Measurements from ENCODE around the gene CACNA2D1.
"Not testable (repeated sequence)": the region's sequence is repeated elsewhere in the genome, so short reads cannot be mapped to it uniquely, and the experiment has no call there.

CACNA2D1 gene

GRCh38 chr7:82142263-82142864 lies 301.2 kb downstream of the CACNA2D1 start:
- Histone ChIP-seq H3K27me3 (no peaks in the 10 kb centered on the region), H3K27ac (no peak overlapping the region), H3K4me3 (no peak overlapping the region), H3K9ac (no peak overlapping the region), H3K4me2 (no peak overlapping the region), H3K4me1 (no peaks in the 10 kb centered on the region), H4K20me1 (no peaks in the 10 kb centered on the region), H3K36me3 (no peaks in the 10 kb centered on the region), H3K9me3 (no peaks in the 10 kb centered on the region)
- TF ChIP-seq Cebpa-rat (IDR thresholded peaks at IDR 0.05), result no peak

GRCh38 chr7:82141427-82141826 lies 302.1 kb downstream of the CACNA2D1 start:
- no peaks in the 10 kb centered on the region for H3K36me3 ChIP-seq
- no peaks in the 10 kb centered on the region for H4K20me1 ChIP-seq
- no peak for TF ChIP-seq Cebpa-rat (IDR thresholded peaks at IDR 0.05)
- H3K4me1 ChIP-seq, result no peaks in the 10 kb centered on the region
- no peak overlapping the region for H3K4me2 ChIP-seq
- no peak overlapping the region for H3K9ac ChIP-seq
- no peak overlapping the region for H3K4me3 ChIP-seq
- H3K9me3 ChIP-seq, result no peaks in the 10 kb centered on the region
- H3K27me3 ChIP-seq, result no peaks in the 10 kb centered on the region
- H3K27ac ChIP-seq, result no peak overlapping the region

- H3K27me3 ChIP-seq, H4K20me1 ChIP-seq, H3K36me3 ChIP-seq, H3K4me3 ChIP-seq, H3K4me2 ChIP-seq, H3K9ac ChIP-seq, H3K27ac ChIP-seq, H3K9me3 ChIP-seq, H3K4me1 ChIP-seq: not testable (repeated sequence)
These were observed 303.0 kb downstream of the CACNA2D1 start for GRCh38 chr7:82140608-82141007.

GRCh38 chr7:82131215-82131614 lies 312.4 kb downstream of the CACNA2D1 start:
- H4K20me1 ChIP-seq, result no peaks in the 10 kb centered on the region
- no peak for TF ChIP-seq Cebpa-rat (IDR thresholded peaks at IDR 0.05)
- no peak overlapping the region for H3K9ac ChIP-seq
- H3K4me3 ChIP-seq, result no peak overlapping the region
- H3K27me3 ChIP-seq, result no peaks in the 10 kb centered on the region
- no peaks in the 10 kb centered on the region for H3K36me3 ChIP-seq
- no peak overlapping the region for H3K27ac ChIP-seq
- no peaks in the 10 kb centered on the region for H3K9me3 ChIP-seq
- no peak overlapping the region for H3K4me2 ChIP-seq
- no peaks in the 10 kb centered on the region for H3K4me1 ChIP-seq

- TF ChIP-seq Cebpa-rat (IDR thresholded peaks at IDR 0.05), result no peak
- H3K4me3 ChIP-seq, result no peak overlapping the region
These were observed 314.5 kb downstream of the CACNA2D1 start for GRCh38 chr7:82129091-82129490.

GRCh38 chr7:82128546-82128945 lies 315.0 kb downstream of the CACNA2D1 start:
- Histone ChIP-seq H3K36me3 (no peaks in the 10 kb centered on the region), H3K27ac (no peak overlapping the region), H3K27me3 (no peaks in the 10 kb centered on the region), H3K9ac (no peak overlapping the region), H3K9me3 (peaks cover 7% of the 10 kb centered on the region), H4K20me1 (no peaks in the 10 kb centered on the region), H3K4me3 (no peak overlapping the region), H3K4me1 (no peaks in the 10 kb centered on the region), H3K4me2 (no peak overlapping the region)
- no peak for TF ChIP-seq Cebpa-rat (IDR thresholded peaks at IDR 0.05)

More at GRCh38 chr7:82129091-82129490, 314.5 kb downstream of the CACNA2D1 start:
- H3K9me3 ChIP-seq, result peaks cover 5% of the 10 kb centered on the region
- no peak overlapping the region for H3K9ac ChIP-seq
- no peak overlapping the region for H3K4me2 ChIP-seq
- H3K27me3 ChIP-seq, result no peaks in the 10 kb centered on the region
- H4K20me1 ChIP-seq, result no peaks in the 10 kb centered on the region
- no peaks in the 10 kb centered on the region for H3K4me1 ChIP-seq
- H3K27ac ChIP-seq, result no peak overlapping the region
- no peaks in the 10 kb centered on the region for H3K36me3 ChIP-seq

- no peaks in the 10 kb centered on the region for H4K20me1 ChIP-seq
- H3K4me1 ChIP-seq, result no peaks in the 10 kb centered on the region
- no peak overlapping the region for H3K4me2 ChIP-seq
- no peak for TF ChIP-seq Cebpa-rat (IDR thresholded peaks at IDR 0.05)
- no peaks in the 10 kb centered on the region for H3K27me3 ChIP-seq
- H3K9ac ChIP-seq, result no peak overlapping the region
- H3K4me3 ChIP-seq, result no peak overlapping the region
- peaks cover 7% of the 10 kb centered on the region for H3K9me3 ChIP-seq
- no peaks in the 10 kb centered on the region for H3K36me3 ChIP-seq
- no peak overlapping the region for H3K27ac ChIP-seq
These were observed 317.0 kb downstream of the CACNA2D1 start for GRCh38 chr7:82126576-82126975.

- Histone ChIP-seq H3K27me3 (no peaks in the 10 kb centered on the region), H3K9ac (no peak overlapping the region), H3K4me2 (no peak overlapping the region), H4K20me1 (no peaks in the 10 kb centered on the region), H3K36me3 (no peaks in the 10 kb centered on the region), H3K9me3 (peaks cover 7% of the 10 kb centered on the region), H3K27ac (no peak overlapping the region), H3K4me3 (no peak overlapping the region), H3K4me1 (no peaks in the 10 kb centered on the region)
- TF ChIP-seq Cebpa-rat (IDR thresholded peaks at IDR 0.05), result no peak
These were observed 319.1 kb downstream of the CACNA2D1 start for GRCh38 chr7:82124445-82124844.

- TF ChIP-seq Cebpa-rat (IDR thresholded peaks at IDR 0.05), result no peak
- peaks cover 7% of the 10 kb centered on the region for H3K9me3 ChIP-seq
- H3K4me1 ChIP-seq, result no peaks in the 10 kb centered on the region
- H3K9ac ChIP-seq, result no peak overlapping the region
- H4K20me1 ChIP-seq, result no peaks in the 10 kb centered on the region
- H3K36me3 ChIP-seq, result no peaks in the 10 kb centered on the region
- no peak overlapping the region for H3K4me3 ChIP-seq
- H3K4me2 ChIP-seq, result no peak overlapping the region
- no peaks in the 10 kb centered on the region for H3K27me3 ChIP-seq
- H3K27ac ChIP-seq, result no peak overlapping the region
These were observed 321.3 kb downstream of the CACNA2D1 start for GRCh38 chr7:82122275-82122674.

- Histone ChIP-seq H3K4me2 (no peak overlapping the region), H3K36me3 (no peaks in the 10 kb centered on the region), H3K27me3 (no peaks in the 10 kb centered on the region), H3K9ac (no peak overlapping the region), H3K27ac (no peak overlapping the region), H3K9me3 (no peaks in the 10 kb centered on the region), H4K20me1 (no peaks in the 10 kb centered on the region), H3K4me3 (no peak overlapping the region), H3K4me1 (no peaks in the 10 kb centered on the region)
- TF ChIP-seq Cebpa-rat (IDR thresholded peaks at IDR 0.05), result no peak
These were observed 329.3 kb downstream of the CACNA2D1 start for GRCh38 chr7:82114237-82114636.

Measured in BLaER1 (cell line).